ENCODE results near the gene NUCB1.

NUCB1 gene

GRCh38 chr19:48899781-48900476 lies at the start of gene NUCB1:
TSS of gene NUCB1 (plus strand) at chr19:48900312. CDS start at chr19:48900797, 485 bp downstream.
- Histone ChIP-seq H3K4me3 (ENCODE audit: low read depth in 1 of 2, low read length in 2 of 2) (peak within 1 kb of the TSS; percentile 87 to 94), H3K4me1 (ENCODE audit: control insufficient read depth in 1 of 2, insufficient read depth in 2 of 2, low read length in 2 of 2) (peaks cover 8 to 15% of the 10 kb centered on the region in 2 donors), H3K9ac (ENCODE audit: low read depth in 1 of 2, low read length in 2 of 2) (peak within 1 kb of the TSS; percentile 94 to 98), H3K27me3 (ENCODE audit: control insufficient read depth in 1 of 2, insufficient read depth in 2 of 2, low read length in 2 of 2) (no peaks in the 10 kb centered on the region), H3K9me3 (ENCODE audit: control insufficient read depth in 1 of 2, low read length in 2 of 2) (no peaks in the 10 kb centered on the region), H3K27ac (ENCODE audit: low read depth, low read length) (peak within 1 kb of the TSS; percentile 82), H3K36me3 (ENCODE audit: control insufficient read depth in 1 of 2, insufficient read depth in 2 of 2, low read length in 2 of 2) (peaks cover 4 to 13% of the 10 kb centered on the region in 2 donors)

GRCh38 chr19:48852292-48852691 lies 47.8 kb upstream of the NUCB1 start:
- H3K27me3 ChIP-seq (ENCODE audit: control insufficient read depth in 1 of 2, insufficient read depth in 2 of 2, low read length in 2 of 2) = no peaks in the 10 kb centered on the region
- H3K9ac ChIP-seq (ENCODE audit: low read depth in 1 of 2, low read length in 2 of 2) = no peak overlapping the region
- no peak overlapping the region for H3K4me3 ChIP-seq (ENCODE audit: low read depth in 1 of 2, low read length in 2 of 2)
- H3K9me3 ChIP-seq (ENCODE audit: control insufficient read depth in 1 of 2, low read length in 2 of 2) = no peaks in the 10 kb centered on the region
- H3K27ac ChIP-seq (ENCODE audit: low read depth, low read length) = no peak overlapping the region
- H3K36me3 ChIP-seq (ENCODE audit: control insufficient read depth in 1 of 2, insufficient read depth in 2 of 2, low read length in 2 of 2) = no peaks in the 10 kb centered on the region
- H3K4me1 ChIP-seq (ENCODE audit: control insufficient read depth in 1 of 2, insufficient read depth in 2 of 2, low read length in 2 of 2) = no peaks in the 10 kb centered on the region

- Histone ChIP-seq H3K9me3 (ENCODE audit: control insufficient read depth in 1 of 2, low read length in 2 of 2) (no peaks in the 10 kb centered on the region), H3K4me1 (ENCODE audit: control insufficient read depth in 1 of 2, insufficient read depth in 2 of 2, low read length in 2 of 2) (no peaks in the 10 kb centered on the region), H3K4me3 (ENCODE audit: low read depth in 1 of 2, low read length in 2 of 2) (no peak overlapping the region), H3K36me3 (ENCODE audit: control insufficient read depth in 1 of 2, insufficient read depth in 2 of 2, low read length in 2 of 2) (no peaks in the 10 kb centered on the region), H3K27me3 (ENCODE audit: control insufficient read depth in 1 of 2, insufficient read depth in 2 of 2, low read length in 2 of 2) (no peaks in the 10 kb centered on the region), H3K9ac (ENCODE audit: low read depth in 1 of 2, low read length in 2 of 2) (no peak overlapping the region), H3K27ac (ENCODE audit: low read depth, low read length) (no peak overlapping the region)
These were observed 46.6 kb upstream of the NUCB1 start for GRCh38 chr19:48853483-48853882.

GRCh38 chr19:48854103-48854502 lies 46.0 kb upstream of the NUCB1 start:
- Histone ChIP-seq H3K27ac (ENCODE audit: low read depth, low read length) (no peak overlapping the region), H3K4me3 (ENCODE audit: low read depth in 1 of 2, low read length in 2 of 2) (no peak overlapping the region), H3K27me3 (ENCODE audit: control insufficient read depth in 1 of 2, insufficient read depth in 2 of 2, low read length in 2 of 2) (no peaks in the 10 kb centered on the region), H3K9ac (ENCODE audit: low read depth in 1 of 2, low read length in 2 of 2) (no peak overlapping the region), H3K36me3 (ENCODE audit: control insufficient read depth in 1 of 2, insufficient read depth in 2 of 2, low read length in 2 of 2) (no peaks in the 10 kb centered on the region), H3K9me3 (ENCODE audit: control insufficient read depth in 1 of 2, low read length in 2 of 2) (no peaks in the 10 kb centered on the region), H3K4me1 (ENCODE audit: control insufficient read depth in 1 of 2, insufficient read depth in 2 of 2, low read length in 2 of 2) (no peaks in the 10 kb centered on the region)

- Histone ChIP-seq H3K4me3 (ENCODE audit: low read depth in 1 of 2, low read length in 2 of 2) (no peak overlapping the region), H3K9me3 (ENCODE audit: control insufficient read depth in 1 of 2, low read length in 2 of 2) (no peaks in the 10 kb centered on the region), H3K27ac (ENCODE audit: low read depth, low read length) (no peak overlapping the region), H3K27me3 (ENCODE audit: control insufficient read depth in 1 of 2, insufficient read depth in 2 of 2, low read length in 2 of 2) (no peaks in the 10 kb centered on the region), H3K9ac (ENCODE audit: low read depth in 1 of 2, low read length in 2 of 2) (no peak overlapping the region), H3K36me3 (ENCODE audit: control insufficient read depth in 1 of 2, insufficient read depth in 2 of 2, low read length in 2 of 2) (no peaks in the 10 kb centered on the region), H3K4me1 (ENCODE audit: control insufficient read depth in 1 of 2, insufficient read depth in 2 of 2, low read length in 2 of 2) (no peaks in the 10 kb centered on the region)
These were observed 43.2 kb upstream of the NUCB1 start for GRCh38 chr19:48856921-48857320.

- Histone ChIP-seq H3K27me3 (ENCODE audit: control insufficient read depth in 1 of 2, insufficient read depth in 2 of 2, low read length in 2 of 2) (no peaks in the 10 kb centered on the region), H3K4me3 (ENCODE audit: low read depth in 1 of 2, low read length in 2 of 2) (peak overlapping the region; percentile 38 to 48), H3K9ac (ENCODE audit: low read depth in 1 of 2, low read length in 2 of 2) (no peak overlapping the region), H3K36me3 (ENCODE audit: control insufficient read depth in 1 of 2, insufficient read depth in 2 of 2, low read length in 2 of 2) (no peaks in the 10 kb centered on the region), H3K9me3 (ENCODE audit: control insufficient read depth in 1 of 2, low read length in 2 of 2) (no peaks in the 10 kb centered on the region), H3K4me1 (ENCODE audit: control insufficient read depth in 1 of 2, insufficient read depth in 2 of 2, low read length in 2 of 2) (no peaks in the 10 kb centered on the region), H3K27ac (ENCODE audit: low read depth, low read length) (no peak overlapping the region)
These were observed 41.0 kb upstream of the NUCB1 start for GRCh38 chr19:48858984-48859710.

GRCh38 chr19:48859711-48860572 lies 40.2 kb upstream of the NUCB1 start:
- Histone ChIP-seq H3K4me3 (ENCODE audit: low read depth in 1 of 2, low read length in 2 of 2) (peak overlapping the region in 1 of 2 donors; percentile 48), H3K36me3 (ENCODE audit: control insufficient read depth in 1 of 2, insufficient read depth in 2 of 2, low read length in 2 of 2) (no peaks in the 10 kb centered on the region), H3K27me3 (ENCODE audit: control insufficient read depth in 1 of 2, insufficient read depth in 2 of 2, low read length in 2 of 2) (no peaks in the 10 kb centered on the region), H3K4me1 (ENCODE audit: control insufficient read depth in 1 of 2, insufficient read depth in 2 of 2, low read length in 2 of 2) (no peaks in the 10 kb centered on the region), H3K9ac (ENCODE audit: low read depth in 1 of 2, low read length in 2 of 2) (no peak overlapping the region), H3K9me3 (ENCODE audit: control insufficient read depth in 1 of 2, low read length in 2 of 2) (no peaks in the 10 kb centered on the region), H3K27ac (ENCODE audit: low read depth, low read length) (no peak overlapping the region)

GRCh38 chr19:48861313-48861712 lies 38.8 kb upstream of the NUCB1 start:
- no peak overlapping the region for H3K4me3 ChIP-seq (ENCODE audit: low read depth in 1 of 2, low read length in 2 of 2)
- H3K27me3 ChIP-seq (ENCODE audit: control insufficient read depth in 1 of 2, insufficient read depth in 2 of 2, low read length in 2 of 2) = no peaks in the 10 kb centered on the region
- H3K9me3 ChIP-seq (ENCODE audit: control insufficient read depth in 1 of 2, low read length in 2 of 2) = no peaks in the 10 kb centered on the region
- H3K9ac ChIP-seq (ENCODE audit: low read depth in 1 of 2, low read length in 2 of 2) = no peak overlapping the region
- peaks cover 0 to 2% of the 10 kb centered on the region in 2 donors for H3K4me1 ChIP-seq (ENCODE audit: control insufficient read depth in 1 of 2, insufficient read depth in 2 of 2, low read length in 2 of 2)
- H3K27ac ChIP-seq (ENCODE audit: low read depth, low read length) = no peak overlapping the region
- no peaks in the 10 kb centered on the region for H3K36me3 ChIP-seq (ENCODE audit: control insufficient read depth in 1 of 2, insufficient read depth in 2 of 2, low read length in 2 of 2)

GRCh38 chr19:48862827-48863226 lies 37.3 kb upstream of the NUCB1 start:
- Histone ChIP-seq H3K27me3 (ENCODE audit: control insufficient read depth in 1 of 2, insufficient read depth in 2 of 2, low read length in 2 of 2) (no peaks in the 10 kb centered on the region), H3K4me1 (ENCODE audit: control insufficient read depth in 1 of 2, insufficient read depth in 2 of 2, low read length in 2 of 2) (peaks cover 13 to 17% of the 10 kb centered on the region in 2 donors), H3K36me3 (ENCODE audit: control insufficient read depth in 1 of 2, insufficient read depth in 2 of 2, low read length in 2 of 2) (no peaks in the 10 kb centered on the region), H3K27ac (ENCODE audit: low read depth, low read length) (no peak overlapping the region), H3K9me3 (ENCODE audit: control insufficient read depth in 1 of 2, low read length in 2 of 2) (no peaks in the 10 kb centered on the region), H3K4me3 (ENCODE audit: low read depth in 1 of 2, low read length in 2 of 2) (no peak overlapping the region), H3K9ac (ENCODE audit: low read depth in 1 of 2, low read length in 2 of 2) (no peak overlapping the region)

GRCh38 chr19:48866692-48867091 lies 33.4 kb upstream of the NUCB1 start:
- no peaks in the 10 kb centered on the region for H3K9me3 ChIP-seq (ENCODE audit: control insufficient read depth in 1 of 2, low read length in 2 of 2)
- H3K9ac ChIP-seq (ENCODE audit: low read depth in 1 of 2, low read length in 2 of 2) = no peak overlapping the region
- no peak overlapping the region for H3K4me3 ChIP-seq (ENCODE audit: low read depth in 1 of 2, low read length in 2 of 2)
- no peaks in the 10 kb centered on the region for H3K36me3 ChIP-seq (ENCODE audit: control insufficient read depth in 1 of 2, insufficient read depth in 2 of 2, low read length in 2 of 2)
- H3K4me1 ChIP-seq (ENCODE audit: control insufficient read depth in 1 of 2, insufficient read depth in 2 of 2, low read length in 2 of 2) = peaks cover 18% of the 10 kb centered on the region in 2 donors
- H3K27me3 ChIP-seq (ENCODE audit: control insufficient read depth in 1 of 2, insufficient read depth in 2 of 2, low read length in 2 of 2) = no peaks in the 10 kb centered on the region
- no peak overlapping the region for H3K27ac ChIP-seq (ENCODE audit: low read depth, low read length)

Data from duodenal mucosa (tissue), 2 donors.